ENCODE results near the gene RANGAP1.

GRCh38 chr22:41198027-41198580 is 87.9 kb downstream of the RANGAP1 start:
- TF ChIP-seq CTCF (IDR thresholded peaks at IDR 0.05) (peak in 1 of 5 experiments; percentile 12), POLR2AphosphoS5 (IDR thresholded peaks at IDR 0.05) (no peak), POLR2A (IDR thresholded peaks at IDR 0.05) (no peak), EP300 (IDR thresholded peaks at IDR 0.05; ENCODE audit: low read depth) (no peak)

Measured in transverse colon (tissue), 4 donors.